Lower lobe of right lung (tissue), 2 donors: ENCODE data around the gene SYAP1. TPM values are rescaled to one million over a fixed set of nuclear protein-coding genes. Genes with fewer than 3 reads are reported as not detected.
"Not testable (repeated sequence)": the region's sequence is repeated elsewhere in the genome, so short reads cannot be mapped to it uniquely, and the experiment has no call there.

Experiments used
- ATAC-seq, 2 donors: fragments of 200-7000 bp; cut with Tn5 transposase; one replicate each; pipeline ENCODE4 v1.9.1; 2020 to 2022; ENCODE audit warnings: mild to moderate bottlenecking in 2 of 2, moderate library complexity in 2 of 2
- DNase-seq: peaks from one replicate; pipeline ENCODE4 v3.0.0-alpha.2; 2020
- H3K27ac ChIP-seq: fragments of 200-600 bp; one replicate; pipeline ENCODE4 v1.8.0; 2022
- H3K27me3 ChIP-seq: fragments of 200-600 bp; one replicate; pipeline ENCODE4 v1.8.0; 2022; ENCODE audit warnings: low read depth
- H3K36me3 ChIP-seq: fragments of 200-600 bp; one replicate; pipeline ENCODE4 v1.8.0; 2022; ENCODE audit warnings: mild to moderate bottlenecking
- H3K4me1 ChIP-seq: fragments of 200-600 bp; one replicate; pipeline ENCODE4 v1.8.0; 2022
- H3K4me3 ChIP-seq: fragments of 200-600 bp; one replicate; pipeline ENCODE4 v1.8.0; 2022; ENCODE audit warnings: mild to moderate bottlenecking
- H3K9me3 ChIP-seq: fragments of 200-600 bp; one replicate; pipeline ENCODE4 v1.8.0; 2022
- CTCF ChIP-seq: fragments of 200-600 bp; IDR thresholded peaks from one replicate; pipeline ENCODE4 v1.8.0; 2022; ENCODE audit warnings: antibody characterized with exemption, mild to moderate bottlenecking
- intact Hi-C: fragments of 100-400 bp; cut with DNase I; formaldehyde crosslinking; loops from one replicate; pipeline ENCODE4 v1.11.0; 2022
- total RNA-seq: library from RNA; stranded (reverse); fragmentation: NEBNext Ultra II Directional; extraction: Animal tissue kit (Norgen Biotek cat#: 25700); gene quantifications from one replicate; pipeline ENCODE4 v1.2.1, GENCODE V29; 2021
- donor health status: DM: no; HTN: yes; CAD: no; lungs with severe emphysema.

The SYAP1 gene
- total RNA-seq, 1 donor from 2014 or later = 21.8 TPM

DNA sequence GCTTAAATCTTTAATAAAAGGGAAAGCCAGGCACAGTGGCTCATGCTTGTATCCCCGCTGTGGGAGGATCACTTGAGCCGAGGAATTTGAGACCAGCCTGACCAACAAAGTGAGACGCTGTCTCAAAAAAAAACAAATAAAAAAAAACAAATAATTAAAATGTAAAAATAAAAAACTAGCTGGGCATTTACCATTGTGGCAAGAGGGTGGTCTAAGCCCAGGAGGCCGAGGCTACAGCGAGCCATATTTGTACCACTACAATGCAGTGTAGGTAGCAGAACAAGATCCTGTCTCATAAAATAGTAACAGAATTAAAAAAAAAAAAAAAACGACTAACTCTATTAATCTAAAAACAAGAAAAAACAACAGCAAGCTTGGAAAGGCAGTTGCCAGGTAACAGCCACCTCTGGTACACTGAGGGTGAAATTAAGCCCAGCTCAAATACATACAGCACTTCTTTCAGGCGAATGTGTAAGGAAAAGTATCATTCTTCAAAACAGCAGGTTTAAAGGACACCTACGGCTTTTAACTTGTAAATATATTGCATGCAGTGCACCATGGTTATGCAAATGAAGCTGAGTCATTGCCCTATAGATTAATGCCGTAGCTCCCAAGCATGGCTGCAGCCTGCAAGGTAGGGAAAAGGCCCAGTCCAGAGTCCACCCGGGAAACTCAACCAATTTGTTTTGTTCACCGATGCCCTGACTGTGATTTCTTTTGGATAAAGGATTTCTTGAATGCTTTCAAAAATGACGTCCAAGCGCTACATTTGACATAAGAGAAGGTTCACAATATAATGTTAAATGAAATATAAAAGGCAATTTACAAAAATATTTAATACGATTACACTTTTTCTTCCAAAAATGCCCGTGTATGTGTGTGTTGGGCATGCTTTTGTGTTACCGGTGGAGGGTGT is 52.3 kb downstream of the SYAP1 start:
- no peaks in the 10 kb centered on the region for H3K4me1 ChIP-seq
- H3K4me3 ChIP-seq = no peak overlapping the region
- ATAC-seq = no peak
- TF ChIP-seq CTCF = no peak
- intact Hi-C loops = no loop called here
- no peaks in the 10 kb centered on the region for H3K9me3 ChIP-seq
- no peaks in the 10 kb centered on the region for H3K27me3 ChIP-seq
- no peak overlapping the region for H3K27ac ChIP-seq
- H3K36me3 ChIP-seq = no peaks in the 10 kb centered on the region
- no peak for DNase-seq

DNA sequence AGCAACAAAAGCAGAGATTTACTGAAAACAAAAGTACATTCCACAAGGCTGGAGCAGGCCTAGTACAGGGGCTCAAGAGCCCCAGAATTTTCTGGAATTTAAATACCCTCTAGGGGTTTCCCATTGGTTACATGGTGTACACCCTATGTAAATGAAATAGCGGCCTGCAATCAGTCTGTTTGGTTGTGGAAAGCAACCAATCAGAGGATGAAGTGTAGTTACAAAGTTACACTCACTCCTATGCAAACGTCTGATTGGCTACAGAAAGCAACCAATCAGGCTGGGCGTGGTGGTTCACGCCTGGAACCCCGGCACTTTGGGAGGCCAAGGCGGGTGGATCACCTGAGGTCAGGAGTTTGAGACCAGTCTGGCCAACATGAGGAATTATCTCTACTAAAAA is 53.0 kb downstream of the SYAP1 start:
- DNase-seq (no peak), ATAC-seq (no peak)
- no peak for TF ChIP-seq CTCF
- Histone ChIP-seq H3K27me3 (no peaks in the 10 kb centered on the region), H3K27ac (no peak overlapping the region), H3K4me3 (no peak overlapping the region), H3K4me1 (no peaks in the 10 kb centered on the region), H3K9me3 (no peaks in the 10 kb centered on the region), H3K36me3 (no peaks in the 10 kb centered on the region)
- intact Hi-C loops = no loop called here

GRCh38 chrX:16774746-16775145 is 55.3 kb downstream of the SYAP1 start:
- no peaks in the 10 kb centered on the region for H3K4me1 ChIP-seq
- DNase-seq (no peak), ATAC-seq (no peak)
- intact Hi-C loops = no loop called here
- H3K27me3 ChIP-seq = no peaks in the 10 kb centered on the region
- no peak for TF ChIP-seq CTCF
- no peak overlapping the region for H3K27ac ChIP-seq
- no peaks in the 10 kb centered on the region for H3K36me3 ChIP-seq
- no peaks in the 10 kb centered on the region for H3K9me3 ChIP-seq
- no peak overlapping the region for H3K4me3 ChIP-seq

DNA sequence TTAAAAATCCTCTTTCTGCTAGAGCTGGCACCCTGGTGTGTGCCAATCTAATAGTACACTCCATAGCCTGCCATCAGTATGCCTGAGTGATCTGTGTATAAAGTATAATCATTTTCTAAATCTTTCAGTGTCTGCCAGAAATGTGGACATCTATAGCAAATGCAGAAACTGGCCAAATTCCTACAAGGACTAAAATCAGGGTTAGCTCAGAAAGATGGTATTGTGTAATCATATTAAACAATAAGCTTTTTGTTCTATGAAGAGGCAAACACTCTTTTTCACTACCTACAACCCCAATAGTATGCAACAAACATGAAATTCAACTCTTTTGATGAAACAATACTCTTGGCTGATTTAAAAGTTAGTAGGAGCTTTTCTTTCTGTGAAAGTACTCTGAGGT is 59.1 kb downstream of the SYAP1 start:
- H3K4me1 ChIP-seq = no peaks in the 10 kb centered on the region
- no peaks in the 10 kb centered on the region for H3K27me3 ChIP-seq
- ATAC-seq = no peak
- no peak overlapping the region for H3K4me3 ChIP-seq
- H3K27ac ChIP-seq = no peak overlapping the region
- no peaks in the 10 kb centered on the region for H3K36me3 ChIP-seq
- no peak for DNase-seq
- no peak for TF ChIP-seq CTCF
- H3K9me3 ChIP-seq = no peaks in the 10 kb centered on the region
- intact Hi-C loops = no loop called here

- Histone ChIP-seq H3K27ac (no peak overlapping the region), H3K27me3 (no peaks in the 10 kb centered on the region), H3K9me3 (no peaks in the 10 kb centered on the region), H3K4me3 (no peak overlapping the region), H3K36me3 (no peaks in the 10 kb centered on the region), H3K4me1 (no peaks in the 10 kb centered on the region)
- DNase-seq (no peak), ATAC-seq (no peak)
- no peak for TF ChIP-seq CTCF
- intact Hi-C loops = no loop called here
Measured at GRCh38 chrX:16778993-16779392, 59.6 kb downstream of the SYAP1 start.

- ATAC-seq, H3K9me3 ChIP-seq, H3K27ac ChIP-seq, intact Hi-C loops, H3K27me3 ChIP-seq, H3K4me1 ChIP-seq, DNase-seq, H3K36me3 ChIP-seq, H3K4me3 ChIP-seq: not testable (repeated sequence)
Measured at GRCh38 chrX:16779815-16780214, 60.4 kb downstream of the SYAP1 start.
